LHCN-M2 (cell line): ENCODE data around the gene TOMT. TPM values are rescaled to one million over a fixed set of nuclear protein-coding genes. Genes with fewer than 3 reads are reported as not detected.
"Not testable (repeated sequence)": the region's sequence is repeated elsewhere in the genome, so short reads cannot be mapped to it uniquely, and the experiment has no call there.

Source experiments
- DNase-seq: peaks from one replicate; pipeline ENCODE4 v3.0.0-alpha.2; 2012; ENCODE audit warnings: low read depth
- total RNA-seq: library from RNA; depleted of rRNA; stranded (reverse); fragments of >200 nt; gene quantifications from 2 replicates; pipeline ENCODE4 v1.2.3, GENCODE V29; 2014

The TOMT gene
- total RNA-seq, 1 experiment from 2014 or later = not detected

DNA sequence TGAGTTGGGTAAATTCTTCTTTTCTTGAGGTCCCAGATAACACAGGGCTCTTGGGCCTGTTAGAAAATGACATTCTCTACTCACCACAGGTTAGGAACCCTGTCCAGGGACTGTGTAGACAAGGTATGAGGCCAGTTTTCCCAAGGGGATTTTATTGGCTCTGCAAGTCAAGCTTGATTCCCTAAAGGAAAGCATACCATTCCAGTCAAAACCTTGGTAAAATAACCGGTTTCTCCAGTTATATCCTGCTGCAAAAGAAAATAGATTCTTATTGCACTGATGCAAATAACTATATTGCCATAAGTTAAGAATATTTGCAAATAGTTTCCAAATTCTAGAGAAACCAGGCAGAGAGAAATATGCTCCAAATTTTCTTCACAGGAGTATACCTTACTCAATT is 20.2 kb downstream of the TOMT start:
- DNase-seq = no peak

DNA sequence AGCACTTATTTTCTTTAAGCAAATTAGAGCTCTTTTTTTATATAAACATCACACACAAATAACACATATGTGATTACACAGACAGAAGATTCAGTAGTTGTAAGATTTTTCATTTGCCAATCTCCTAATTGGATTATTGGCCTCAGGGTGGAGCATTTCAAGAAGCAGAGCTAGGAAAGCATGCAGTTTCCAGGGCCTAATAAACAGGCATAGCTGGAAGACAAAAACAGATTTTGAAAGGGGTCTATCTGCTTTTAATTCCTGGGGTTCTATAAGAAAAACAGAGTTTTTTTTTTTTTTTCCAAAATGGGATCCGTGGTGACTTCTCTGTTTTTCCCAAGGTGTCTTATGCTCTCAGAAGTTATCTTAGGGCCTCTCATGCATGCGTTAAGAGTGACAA is 22.2 kb downstream of the TOMT start:
- DNase-seq = no peak

DNA sequence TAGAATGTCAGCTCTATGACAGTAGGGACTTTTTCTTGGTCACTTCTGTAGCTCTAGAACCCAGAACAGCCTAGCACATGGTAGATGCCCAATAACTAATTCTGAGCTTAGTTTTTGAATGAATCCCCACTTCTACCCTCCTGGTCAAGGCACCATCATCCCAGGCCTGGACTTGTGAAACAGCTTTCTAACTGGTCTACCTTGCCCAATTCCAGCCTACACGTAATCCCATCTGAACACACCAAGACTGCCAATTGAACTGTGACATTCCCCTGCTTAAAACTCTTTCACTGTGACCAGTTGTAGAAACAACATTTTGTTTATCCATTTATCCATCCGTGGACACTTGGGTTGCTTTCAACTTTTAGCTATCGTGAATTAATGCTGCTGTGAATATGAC is 23.7 kb downstream of the TOMT start:
- no peak for DNase-seq

DNA sequence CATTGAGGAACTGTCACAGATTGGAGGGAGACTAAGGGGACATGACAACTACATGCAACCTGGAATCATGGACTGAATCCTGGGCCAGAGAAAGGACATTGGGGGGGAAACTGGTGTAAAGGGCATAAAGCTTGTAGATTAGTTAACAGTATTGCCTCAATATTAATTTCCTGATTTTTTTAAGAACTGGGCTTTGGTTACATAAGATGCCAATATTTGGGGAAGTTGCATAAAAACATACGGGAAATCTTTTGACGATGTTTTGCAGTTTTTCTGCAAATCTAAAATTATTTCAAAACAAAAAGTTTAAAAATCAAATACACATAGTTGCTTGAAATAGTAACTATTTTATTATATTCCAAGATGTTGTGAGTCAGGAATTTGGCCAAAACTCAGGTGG is 26.9 kb downstream of the TOMT start:
- DNase-seq = no peak

DNA sequence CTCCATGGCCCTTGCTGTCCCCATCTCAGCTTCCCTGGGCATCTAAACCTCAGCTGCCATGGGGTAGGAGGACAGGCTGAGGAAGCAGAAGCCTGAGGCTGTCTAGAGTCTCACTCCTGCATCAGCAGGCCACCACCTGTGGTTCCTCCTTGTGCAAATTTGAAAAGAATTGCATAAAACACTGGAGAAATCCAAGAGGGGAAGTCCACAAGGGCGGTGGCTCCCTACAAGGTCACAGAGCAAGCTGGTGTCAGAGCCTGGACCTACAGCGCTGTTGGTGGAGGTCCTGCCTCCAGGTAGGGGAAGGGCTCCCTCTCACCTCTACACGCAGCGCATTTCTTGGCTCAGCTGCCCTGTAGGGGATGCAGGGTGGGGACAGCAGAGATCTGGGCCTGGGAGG is 29.7 kb downstream of the TOMT start, which contains the start of gene FOLR3:
TSS of gene FOLR3 (plus strand) at position 253 of the 400 bp plus-strand sequence. CDS start 228 bp downstream, outside the sequence.
- DNase-seq = not testable (repeated sequence)

DNA sequence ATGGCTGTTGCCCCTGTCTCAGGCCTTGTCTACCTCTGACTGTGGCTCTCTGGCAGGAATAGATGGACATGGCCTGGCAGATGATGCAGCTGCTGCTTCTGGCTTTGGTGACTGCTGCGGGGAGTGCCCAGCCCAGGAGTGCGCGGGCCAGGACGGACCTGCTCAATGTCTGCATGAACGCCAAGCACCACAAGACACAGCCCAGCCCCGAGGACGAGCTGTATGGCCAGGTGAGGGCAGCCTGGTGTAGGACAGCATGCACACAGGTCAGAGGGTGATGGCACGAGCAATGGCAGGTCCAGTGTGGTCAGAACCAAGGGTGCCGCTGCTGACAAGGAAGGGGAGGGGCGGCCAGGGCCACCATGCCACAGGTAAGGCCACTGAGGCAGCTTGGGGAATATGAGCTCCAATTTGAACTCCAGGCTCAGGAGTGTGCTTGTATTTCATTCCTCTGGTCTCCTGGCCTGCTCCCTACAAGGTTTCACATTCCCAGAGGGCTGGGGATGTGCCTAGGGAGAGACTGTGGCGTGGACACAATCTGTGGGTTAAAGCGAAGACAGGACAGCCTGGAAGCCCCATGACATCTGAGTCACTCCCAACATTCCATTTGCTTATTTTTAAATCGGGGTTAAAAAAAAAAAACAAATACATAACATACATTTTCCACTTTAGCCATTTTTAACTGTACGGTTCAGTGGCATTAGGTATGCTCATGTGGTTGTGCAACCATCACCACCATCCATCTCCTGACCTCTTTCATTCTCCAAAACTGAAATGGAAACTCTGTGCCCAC is 30.4 kb downstream of the TOMT start:
- DNase-seq = no peak

DNA sequence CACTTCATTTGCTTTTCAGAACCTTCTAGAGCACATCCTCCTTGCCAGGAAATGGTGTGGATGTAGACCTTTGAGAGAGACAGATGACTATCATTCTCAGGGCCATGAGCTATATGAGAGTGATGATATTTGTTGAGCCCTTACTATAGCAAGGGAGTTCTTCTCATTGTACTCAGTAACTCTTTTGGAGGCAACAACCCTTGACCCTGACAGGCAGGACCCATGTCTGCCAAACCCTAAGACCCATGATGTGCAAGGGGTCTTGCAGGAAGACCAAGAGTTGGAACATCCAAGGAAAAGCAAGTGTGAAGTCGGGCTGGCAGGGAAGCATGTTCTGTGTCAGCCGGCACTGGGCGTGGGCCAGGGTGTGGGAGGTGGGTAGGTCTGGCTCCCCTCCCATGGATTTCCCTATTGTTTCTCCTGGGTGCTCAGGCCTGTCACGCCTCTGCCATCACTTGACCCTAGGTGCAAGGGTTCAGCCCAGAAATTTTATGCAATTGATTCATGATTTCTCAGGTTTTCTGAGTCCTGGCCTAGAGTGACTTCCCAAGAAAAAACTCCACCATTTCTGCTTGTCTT is 31.0 kb downstream of the TOMT start:
- no peak for DNase-seq

DNA sequence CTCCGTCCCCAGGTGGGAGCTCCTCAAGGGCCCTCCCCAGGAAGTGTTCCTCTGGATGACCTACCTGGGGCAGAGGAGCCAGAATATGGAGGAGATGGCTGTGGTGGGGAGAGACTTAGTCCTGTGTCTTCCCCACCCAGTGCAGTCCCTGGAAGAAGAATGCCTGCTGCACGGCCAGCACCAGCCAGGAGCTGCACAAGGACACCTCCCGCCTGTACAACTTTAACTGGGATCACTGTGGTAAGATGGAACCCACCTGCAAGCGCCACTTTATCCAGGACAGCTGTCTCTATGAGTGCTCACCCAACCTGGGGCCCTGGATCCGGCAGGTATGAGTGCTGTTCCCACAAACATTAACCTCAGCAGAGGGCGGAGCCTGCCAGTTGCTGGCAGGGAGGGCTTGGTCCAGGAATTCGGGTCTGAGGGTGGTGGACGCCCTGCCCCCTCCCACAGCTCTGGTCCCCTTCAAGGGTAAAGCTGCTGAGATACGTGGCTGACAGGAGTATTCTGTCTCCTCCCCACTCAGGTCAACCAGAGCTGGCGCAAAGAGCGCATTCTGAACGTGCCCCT is 33.2 kb downstream of the TOMT start:
- DNase-seq = no peak

DNA sequence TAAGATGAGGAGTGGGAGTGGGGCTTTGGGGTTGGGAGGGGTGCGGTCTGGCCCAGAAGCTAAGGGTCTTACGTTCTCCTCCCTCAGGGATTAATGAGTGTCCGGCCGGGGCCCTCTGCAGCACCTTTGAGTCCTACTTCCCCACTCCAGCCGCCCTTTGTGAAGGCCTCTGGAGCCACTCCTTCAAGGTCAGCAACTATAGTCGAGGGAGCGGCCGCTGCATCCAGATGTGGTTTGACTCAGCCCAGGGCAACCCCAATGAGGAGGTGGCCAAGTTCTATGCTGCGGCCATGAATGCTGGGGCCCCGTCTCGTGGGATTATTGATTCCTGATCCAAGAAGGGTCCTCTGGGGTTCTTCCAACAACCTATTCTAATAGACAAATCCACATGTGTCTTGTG is 33.8 kb downstream of the TOMT start:
- DNase-seq = no peak

DNA sequence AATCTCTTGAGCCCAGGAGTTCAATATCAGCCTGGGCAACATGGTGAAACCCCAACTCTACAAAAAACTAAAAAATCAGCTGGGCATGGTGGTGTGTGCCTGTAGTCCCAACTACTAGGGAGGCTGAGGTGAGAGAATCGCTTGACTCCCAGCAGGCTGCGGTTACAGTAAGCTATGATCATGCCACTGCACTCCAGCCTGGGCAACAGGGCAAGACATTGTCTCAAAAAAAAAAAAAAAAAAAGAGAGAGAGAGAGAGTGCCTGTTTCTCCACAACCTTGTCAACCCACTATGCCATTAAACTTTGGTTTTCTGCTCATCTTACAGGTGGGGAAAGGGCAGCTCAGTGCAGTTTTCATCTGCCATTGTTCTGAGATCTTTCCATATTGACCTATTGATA is 34.9 kb downstream of the TOMT start:
- no peak for DNase-seq

DNA sequence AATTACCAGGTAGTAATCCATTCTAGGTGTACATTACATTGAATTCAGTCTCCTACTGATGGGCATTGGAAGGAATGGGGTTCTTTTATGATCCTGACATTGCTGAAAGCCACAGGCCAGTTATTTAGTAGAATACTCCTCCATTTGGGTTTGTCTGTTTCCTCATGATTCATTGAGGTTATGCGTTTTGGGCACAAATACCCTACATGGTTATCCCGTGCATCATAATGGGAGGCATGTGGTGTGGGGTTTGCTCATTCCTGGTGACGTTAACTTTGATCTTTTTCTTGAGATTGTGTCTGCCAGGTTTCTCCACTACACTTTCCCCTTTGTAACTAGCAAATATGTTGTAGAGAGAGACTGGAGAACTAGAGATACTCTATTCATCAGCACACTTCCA is 35.3 kb downstream of the TOMT start:
- peak; percentile 92 for DNase-seq

DNA sequence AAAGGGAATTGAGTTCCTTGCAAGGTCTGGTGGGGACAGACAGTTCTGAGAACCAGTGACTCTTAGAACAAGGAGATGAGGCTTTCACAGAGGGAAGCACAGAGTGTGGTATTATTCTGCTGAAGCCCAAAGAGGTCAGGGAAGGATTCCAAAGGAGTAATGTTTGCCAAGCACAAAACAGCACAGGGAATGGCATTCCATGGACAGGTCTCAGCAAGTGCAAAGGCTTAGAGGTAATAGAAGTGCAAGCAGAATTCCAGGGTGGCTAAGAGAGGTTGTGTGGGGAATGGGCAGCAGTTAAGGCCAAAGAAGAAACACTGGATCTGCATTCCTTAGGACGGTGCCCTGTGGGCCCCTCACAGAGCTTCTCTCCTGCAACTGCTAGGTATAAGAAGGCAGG is 36.4 kb downstream of the TOMT start:
- DNase-seq = not testable (repeated sequence)

DNA sequence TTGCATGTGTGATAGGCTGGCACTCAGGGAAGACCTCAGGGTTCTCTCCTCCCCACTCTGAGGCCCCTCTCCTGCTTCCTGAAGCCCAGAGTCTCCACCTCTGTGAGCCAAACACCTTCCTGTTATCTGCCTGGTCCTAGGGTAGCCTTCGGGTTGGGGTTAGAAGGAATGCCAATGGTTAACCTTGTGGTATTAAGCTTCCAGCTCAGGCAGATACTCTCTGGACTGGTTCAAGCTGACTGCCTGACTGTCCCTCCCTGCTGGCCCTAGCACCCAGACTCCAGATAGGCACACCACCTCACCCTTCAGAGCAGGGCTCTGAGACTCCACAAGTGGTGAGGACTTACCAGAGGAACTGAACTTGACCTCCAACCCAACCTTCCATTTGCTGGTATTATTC is 36.8 kb downstream of the TOMT start:
- DNase-seq = not testable (repeated sequence)

DNA sequence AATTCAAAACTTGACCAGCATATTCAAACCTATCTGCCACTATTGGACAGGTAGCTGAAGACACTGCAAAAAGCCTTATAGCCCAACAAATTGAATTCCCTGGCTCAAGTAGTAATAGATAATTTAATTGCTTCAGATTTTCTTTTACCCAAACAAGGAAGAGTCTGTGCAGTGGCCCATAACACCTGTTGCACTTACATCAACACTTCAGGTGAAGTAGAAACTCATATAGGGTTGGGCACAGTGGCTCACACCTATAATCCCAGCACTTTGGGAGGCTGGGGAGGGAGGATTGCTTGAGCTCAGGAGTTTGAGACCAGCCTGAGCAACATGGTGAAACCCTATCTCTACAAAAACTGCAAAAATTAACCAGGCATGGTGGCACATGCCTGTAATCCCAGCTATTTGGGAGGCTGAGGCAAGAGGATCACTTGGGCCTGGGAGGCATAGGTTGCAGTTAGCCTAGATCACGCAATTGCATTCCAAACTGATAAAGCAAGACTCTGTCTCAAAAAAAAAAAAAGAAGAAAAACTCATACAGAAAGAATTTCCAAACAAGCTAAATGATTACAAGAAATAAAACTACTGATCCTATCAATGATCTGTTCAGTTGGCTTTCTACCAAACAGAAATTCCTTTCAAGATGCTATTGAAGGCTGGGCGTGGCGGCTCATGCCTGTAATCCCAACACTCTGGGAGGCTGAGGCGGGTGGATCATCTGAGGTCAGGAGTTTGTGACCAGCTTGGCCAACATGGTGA is 39.3 kb downstream of the TOMT start:
- DNase-seq = no peak

DNA sequence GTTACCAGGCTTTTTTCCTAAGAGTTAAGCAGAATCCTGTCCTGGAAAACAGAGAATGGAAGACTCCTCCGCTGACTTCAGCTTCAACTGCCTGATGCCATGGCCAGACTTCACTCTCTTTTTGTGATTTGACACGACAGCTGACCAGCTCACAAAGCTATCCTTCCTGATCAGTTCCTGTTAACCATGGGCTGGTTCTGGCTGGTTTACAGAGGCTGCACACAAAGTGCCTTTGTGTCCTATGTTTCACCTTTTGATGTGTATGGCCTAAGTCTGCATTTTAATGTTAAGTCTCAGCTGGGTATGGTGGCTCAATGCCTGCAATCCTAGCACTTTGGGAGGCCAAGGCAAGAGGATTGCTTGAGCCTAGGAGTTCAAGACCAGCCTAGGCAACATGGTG is 40.9 kb downstream of the TOMT start:
- DNase-seq = peak; percentile 51

DNA sequence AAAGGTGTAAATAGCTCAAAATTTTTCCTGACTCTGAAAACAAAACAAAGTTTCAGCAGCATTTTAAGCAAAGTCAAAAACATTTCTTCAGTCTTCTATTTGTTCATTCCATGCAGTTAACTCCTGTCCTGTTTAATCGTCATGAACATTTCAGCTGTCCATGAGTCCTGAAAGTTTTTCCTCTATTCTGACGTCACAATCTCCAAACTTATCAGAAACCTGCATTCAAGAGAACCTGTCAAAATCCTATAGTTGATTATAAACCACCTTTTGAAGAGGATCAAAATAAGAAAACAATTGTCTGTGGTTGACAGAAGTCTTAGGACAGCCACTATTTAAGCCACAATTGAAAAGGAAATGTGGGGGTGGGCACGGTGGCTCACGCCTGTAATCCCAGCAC is 45.2 kb downstream of the TOMT start:
- DNase-seq = no peak

DNA sequence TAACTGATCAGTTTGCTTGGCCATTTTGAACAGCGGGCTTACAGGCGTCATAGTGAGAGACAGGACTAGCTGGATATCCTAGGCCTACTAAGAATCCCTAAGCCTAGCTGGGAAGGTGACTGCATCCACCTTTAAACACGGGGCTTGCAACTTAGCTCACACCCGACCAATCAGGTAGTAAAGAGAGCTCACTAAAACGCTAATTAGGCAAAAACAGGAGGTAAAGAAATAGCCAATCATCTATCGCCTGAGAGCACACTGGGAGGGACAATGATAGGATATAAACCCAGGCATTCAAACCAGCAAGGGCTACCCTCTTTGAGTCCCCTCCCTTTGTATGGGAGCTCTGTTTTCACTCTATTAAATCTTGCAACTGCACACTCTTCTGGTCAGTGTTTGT is 48.1 kb downstream of the TOMT start:
- not testable (repeated sequence) for DNase-seq

DNA sequence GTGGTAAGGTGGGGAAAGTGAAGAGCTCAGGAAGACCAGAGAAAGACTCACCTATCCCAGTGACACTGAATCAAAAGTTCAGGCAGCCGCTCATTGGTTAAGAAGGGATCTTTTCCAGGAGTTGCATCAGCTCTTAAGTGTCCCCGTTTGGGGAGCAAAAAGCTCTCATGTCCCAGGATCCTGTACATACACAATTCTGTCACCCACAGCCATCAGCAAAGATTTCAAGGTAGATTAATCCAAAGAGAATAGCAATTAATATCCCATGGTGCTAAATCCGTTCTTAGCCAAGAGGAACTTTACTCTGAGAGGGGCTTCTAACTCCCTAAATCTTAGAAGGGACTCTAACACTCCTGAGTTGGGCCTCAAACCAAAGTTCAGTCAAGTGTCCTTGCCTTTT is 49.1 kb downstream of the TOMT start:
- no peak for DNase-seq

DNA sequence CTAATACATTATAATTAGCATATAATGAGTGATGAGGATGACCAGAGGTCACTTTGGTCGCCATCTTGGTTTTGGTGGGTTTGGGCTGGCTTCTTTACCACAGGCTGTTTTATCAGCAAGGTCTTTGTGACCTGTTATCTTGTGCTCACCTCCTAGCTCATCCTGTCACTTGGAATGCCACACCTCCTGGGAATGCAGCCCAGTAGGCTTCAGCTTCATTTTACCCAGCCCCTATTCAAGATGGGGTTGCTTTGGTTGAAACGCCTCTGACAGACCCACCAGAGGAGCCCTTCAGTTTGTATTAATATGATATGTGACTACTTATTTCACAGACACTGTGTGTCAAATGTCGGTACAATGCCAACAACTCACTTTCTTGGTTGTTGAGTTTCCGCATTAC is 50.0 kb downstream of the TOMT start:
- DNase-seq = no peak

DNA sequence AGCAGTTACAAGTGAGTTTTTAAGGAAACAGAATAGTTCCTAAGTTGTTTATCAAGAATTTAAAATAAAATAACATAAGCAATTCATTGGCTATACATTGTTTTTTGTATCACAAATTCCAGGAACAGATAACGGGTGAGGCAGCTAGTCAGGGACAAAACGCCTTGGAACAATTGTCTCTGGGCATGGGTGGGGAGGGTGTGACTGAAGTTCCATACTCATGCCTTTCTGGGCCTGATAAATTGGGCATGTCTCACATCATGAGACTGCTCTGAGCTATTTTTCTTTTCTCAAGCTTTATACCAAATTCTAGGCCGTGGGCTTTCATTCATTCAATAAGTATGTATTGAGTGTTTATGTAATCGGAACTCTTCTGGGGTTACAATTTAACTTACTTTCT is 51.4 kb downstream of the TOMT start:
- DNase-seq = no peak
